Activated naive CD4-positive, alpha-beta T cell (primary cell): ENCODE data around the gene B4GALNT1.
A peak's percentile ranks its signal among the peaks of the same experiment; 100 is the strongest.
"Not testable (repeated sequence)": the region's sequence is repeated elsewhere in the genome, so short reads cannot be mapped to it uniquely, and the experiment has no call there.

Source experiments
- DNase-seq, 4 experiments: peaks; one replicate each; lab custom pipeline; 2025; lab: John Stamatoyannopoulos, UW

B4GALNT1 gene

GRCh38 chr12:57637364-57637763, 4.4 kb upstream of the B4GALNT1 start:
- no peak for DNase-seq

- not testable (repeated sequence) for DNase-seq
These were observed 3.7 kb upstream of the B4GALNT1 start for GRCh38 chr12:57636731-57637130.

- no peak for DNase-seq
These were observed 686 bp downstream of the B4GALNT1 start for GRCh38 chr12:57632073-57632957.

GRCh38 chr12:57631566-57632072, 1.4 kb downstream of the B4GALNT1 start:
- no peak for DNase-seq

- DNase-seq, result no peak
These were observed 2.0 kb downstream of the B4GALNT1 start for GRCh38 chr12:57630891-57631433.

- no peak for DNase-seq
These were observed 3.0 kb downstream of the B4GALNT1 start for GRCh38 chr12:57629897-57630471.

- DNase-seq, result no peak
These were observed 4.5 kb downstream of the B4GALNT1 start for GRCh38 chr12:57628280-57629191.

- no peak for DNase-seq
These were observed 5.3 kb downstream of the B4GALNT1 start for GRCh38 chr12:57627501-57628279.

GRCh38 chr12:57626921-57627445, 6.0 kb downstream of the B4GALNT1 start:
- DNase-seq, result no peak

GRCh38 chr12:57626111-57626920, 6.7 kb downstream of the B4GALNT1 start:
- no peak for DNase-seq

GRCh38 chr12:57625261-57626032, 7.6 kb downstream of the B4GALNT1 start:
- no peak for DNase-seq

GRCh38 chr12:57624441-57625220, 8.4 kb downstream of the B4GALNT1 start:
- no peak for DNase-seq

- no peak for DNase-seq
These were observed 9.1 kb downstream of the B4GALNT1 start for GRCh38 chr12:57623811-57624390.

- DNase-seq, result no peak
These were observed 9.6 kb downstream of the B4GALNT1 start for GRCh38 chr12:57623385-57623784.

GRCh38 chr12:57622293-57623245, 10.4 kb downstream of the B4GALNT1 start:
- DNase-seq, result no peak

- peak in 3 of 4 experiments; percentile 26 to 57 (median 32) for DNase-seq
These were observed 11.3 kb downstream of the B4GALNT1 start for GRCh38 chr12:57621497-57622292.
